ENCODE results near the gene GRIK3.

The GRIK3 gene

DNA sequence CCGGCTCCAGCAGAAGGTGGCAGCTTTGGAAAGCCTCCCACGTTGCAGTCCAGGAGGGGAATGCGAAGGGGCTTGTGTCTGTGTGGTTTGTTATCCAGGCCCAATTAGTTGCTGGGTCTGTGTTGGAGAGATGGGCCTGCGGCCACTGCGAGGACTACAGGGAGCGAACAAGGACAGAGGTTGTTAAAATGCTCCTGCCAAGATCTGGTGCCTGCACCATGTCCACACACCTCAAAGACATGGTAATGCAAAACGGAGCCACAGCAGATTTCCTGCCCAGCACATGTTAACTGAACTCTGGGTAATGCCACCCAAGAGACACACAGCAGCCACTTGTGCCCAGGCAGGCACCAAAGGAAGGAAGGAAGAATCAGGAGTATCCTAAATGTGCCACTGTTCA lies 18.6 kb downstream of the GRIK3 start:
- no peak overlapping the region for H3K4me3 ChIP-seq (ENCODE audit: low read length)
- no peak for TF ChIP-seq ZNF274 (IDR thresholded peaks at IDR 0.05; ENCODE audit: low read depth, low read length)

- H3K4me3 ChIP-seq (ENCODE audit: low read length), result no peak overlapping the region
- no peak for TF ChIP-seq ZNF274 (IDR thresholded peaks at IDR 0.05; ENCODE audit: low read depth, low read length)
These were observed 22.1 kb downstream of the GRIK3 start for GRCh38 chr1:37012226-37012625.

DNA sequence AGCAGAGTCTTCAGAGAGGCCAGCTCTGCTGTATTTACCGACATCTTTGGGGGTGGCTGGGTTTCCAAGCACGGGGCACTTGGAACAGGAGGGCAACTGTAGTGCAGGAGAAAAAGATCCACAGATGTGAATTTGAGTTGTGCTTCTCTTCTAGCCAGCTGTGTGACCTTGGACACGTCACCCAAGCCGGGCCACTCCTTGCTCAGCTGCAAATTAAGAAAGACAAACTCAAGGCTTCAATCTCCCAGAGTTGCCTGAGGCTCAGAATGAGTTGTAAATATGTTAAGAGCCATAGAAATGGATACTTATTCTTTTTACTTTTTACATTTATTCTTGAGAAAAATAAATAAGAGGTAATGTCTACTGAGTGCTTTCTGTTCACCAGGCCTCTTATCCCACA lies 24.3 kb downstream of the GRIK3 start:
- TF ChIP-seq ZNF274 (IDR thresholded peaks at IDR 0.05; ENCODE audit: low read depth, low read length), result no peak
- no peak overlapping the region for H3K4me3 ChIP-seq (ENCODE audit: low read length)

- TF ChIP-seq ZNF274 (IDR thresholded peaks at IDR 0.05; ENCODE audit: low read depth, low read length), result no peak
- H3K4me3 ChIP-seq (ENCODE audit: low read length), result no peak overlapping the region
These were observed 24.8 kb downstream of the GRIK3 start for GRCh38 chr1:37009521-37009920.

GRCh38 chr1:37006132-37006868 lies 28.0 kb downstream of the GRIK3 start:
- no peak overlapping the region for H3K4me3 ChIP-seq (ENCODE audit: low read length)
- no peak for TF ChIP-seq ZNF274 (IDR thresholded peaks at IDR 0.05; ENCODE audit: low read depth, low read length)

DNA sequence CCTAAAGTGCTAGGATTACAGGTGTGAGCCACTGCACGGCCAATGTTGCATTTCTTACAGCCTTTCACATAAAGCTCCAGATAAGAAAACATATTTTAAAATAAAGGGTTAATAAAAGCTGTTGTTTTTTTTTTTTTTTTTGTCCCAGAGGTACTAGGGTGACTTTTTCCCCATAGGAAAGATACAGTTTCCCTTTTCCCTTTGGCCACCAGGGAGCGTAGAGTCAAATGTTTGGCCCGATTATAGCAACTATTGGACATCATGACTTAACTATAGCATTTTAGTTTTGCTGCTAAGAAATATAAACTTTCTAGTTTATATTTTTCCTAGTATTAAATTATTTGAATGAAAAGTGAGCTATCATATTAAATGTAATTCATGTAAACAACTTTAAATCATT lies 31.4 kb downstream of the GRIK3 start:
- no peak for TF ChIP-seq ZNF274 (IDR thresholded peaks at IDR 0.05; ENCODE audit: low read depth, low read length)
- H3K4me3 ChIP-seq (ENCODE audit: low read length), result no peak overlapping the region

DNA sequence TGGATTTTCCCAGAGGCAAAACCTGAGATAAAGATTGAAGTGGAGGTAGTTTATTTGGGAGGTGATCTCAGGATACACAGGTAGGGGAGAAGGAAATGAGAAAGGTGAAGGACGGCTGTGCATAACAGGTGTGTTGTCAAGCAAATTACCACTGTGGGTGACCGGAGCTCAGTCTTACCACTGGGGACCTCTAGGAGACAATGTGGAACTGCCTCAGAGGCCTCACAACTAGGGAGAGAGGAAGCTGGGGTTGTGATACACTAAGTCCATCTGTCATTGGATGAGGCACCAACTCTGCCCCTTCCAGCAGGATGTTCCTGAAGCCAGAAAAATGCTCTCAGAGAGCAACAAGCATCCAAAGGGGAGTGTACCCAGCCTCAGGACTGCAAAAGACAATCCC lies 32.6 kb downstream of the GRIK3 start:
- no peak for TF ChIP-seq ZNF274 (IDR thresholded peaks at IDR 0.05; ENCODE audit: low read depth, low read length)
- H3K4me3 ChIP-seq (ENCODE audit: low read length), result no peak overlapping the region

DNA sequence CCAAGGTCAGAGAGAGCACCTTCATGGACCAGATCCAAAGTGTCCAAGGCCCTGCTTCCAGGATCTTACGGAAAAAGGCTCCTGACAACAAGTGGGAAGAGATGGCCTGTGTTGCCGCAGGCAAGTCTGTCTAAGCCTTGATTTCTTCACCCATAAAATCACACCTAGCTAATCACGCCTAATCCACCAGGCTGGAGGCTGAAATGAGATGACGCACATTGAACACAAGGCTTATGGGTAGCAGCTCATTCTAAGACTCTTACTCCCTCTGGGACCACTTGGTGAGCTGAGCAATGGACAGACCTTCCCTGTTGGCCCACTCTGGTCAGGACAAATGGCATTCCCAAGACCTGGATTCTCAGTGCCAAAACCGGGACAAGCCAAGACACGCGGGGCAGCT lies 38.2 kb downstream of the GRIK3 start:
- no peak overlapping the region for H3K4me3 ChIP-seq (ENCODE audit: low read length)
- no peak for TF ChIP-seq ZNF274 (IDR thresholded peaks at IDR 0.05; ENCODE audit: low read depth, low read length)

DNA sequence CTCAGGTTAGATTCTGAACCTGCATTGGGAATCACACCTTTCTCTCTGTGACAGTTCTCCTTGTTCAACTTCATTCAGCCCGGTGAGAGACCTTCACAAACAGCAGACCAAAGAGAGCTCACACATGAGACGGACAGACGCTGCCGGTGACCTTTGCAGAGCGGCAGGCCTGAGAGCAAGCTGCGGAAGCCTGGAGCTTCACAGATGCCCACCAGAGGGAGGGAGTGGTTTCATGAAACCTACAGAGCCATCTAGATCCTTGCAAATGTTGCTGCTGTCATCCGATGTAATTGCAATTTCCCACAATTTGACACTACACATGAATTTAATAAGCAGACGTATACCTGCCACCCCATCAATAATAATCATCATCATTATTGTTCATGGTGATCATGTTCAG lies 39.4 kb downstream of the GRIK3 start:
- TF ChIP-seq ZNF274 (IDR thresholded peaks at IDR 0.05; ENCODE audit: low read depth, low read length), result no peak
- H3K4me3 ChIP-seq (ENCODE audit: low read length), result no peak overlapping the region

DNA sequence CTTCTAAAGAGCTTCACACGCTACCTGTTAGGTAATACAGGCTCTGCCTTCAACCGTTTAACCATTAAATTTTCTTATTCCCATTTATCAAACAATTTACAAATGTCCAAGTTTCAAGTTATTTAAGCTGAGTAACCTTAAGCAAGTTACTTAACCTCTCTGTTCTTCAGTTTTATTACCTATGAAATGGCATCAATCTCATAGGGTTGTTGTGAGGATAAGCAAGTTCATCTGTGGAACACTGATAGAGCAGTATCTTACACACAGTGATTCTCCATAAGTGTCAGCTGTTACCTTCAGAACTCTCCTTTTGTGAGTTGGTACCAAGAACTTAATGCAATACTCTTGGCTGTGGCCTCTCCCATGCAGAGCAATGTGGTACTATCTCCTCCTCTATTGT lies 40.0 kb downstream of the GRIK3 start:
- H3K4me3 ChIP-seq (ENCODE audit: low read length), result no peak overlapping the region
- no peak for TF ChIP-seq ZNF274 (IDR thresholded peaks at IDR 0.05; ENCODE audit: low read depth, low read length)

DNA sequence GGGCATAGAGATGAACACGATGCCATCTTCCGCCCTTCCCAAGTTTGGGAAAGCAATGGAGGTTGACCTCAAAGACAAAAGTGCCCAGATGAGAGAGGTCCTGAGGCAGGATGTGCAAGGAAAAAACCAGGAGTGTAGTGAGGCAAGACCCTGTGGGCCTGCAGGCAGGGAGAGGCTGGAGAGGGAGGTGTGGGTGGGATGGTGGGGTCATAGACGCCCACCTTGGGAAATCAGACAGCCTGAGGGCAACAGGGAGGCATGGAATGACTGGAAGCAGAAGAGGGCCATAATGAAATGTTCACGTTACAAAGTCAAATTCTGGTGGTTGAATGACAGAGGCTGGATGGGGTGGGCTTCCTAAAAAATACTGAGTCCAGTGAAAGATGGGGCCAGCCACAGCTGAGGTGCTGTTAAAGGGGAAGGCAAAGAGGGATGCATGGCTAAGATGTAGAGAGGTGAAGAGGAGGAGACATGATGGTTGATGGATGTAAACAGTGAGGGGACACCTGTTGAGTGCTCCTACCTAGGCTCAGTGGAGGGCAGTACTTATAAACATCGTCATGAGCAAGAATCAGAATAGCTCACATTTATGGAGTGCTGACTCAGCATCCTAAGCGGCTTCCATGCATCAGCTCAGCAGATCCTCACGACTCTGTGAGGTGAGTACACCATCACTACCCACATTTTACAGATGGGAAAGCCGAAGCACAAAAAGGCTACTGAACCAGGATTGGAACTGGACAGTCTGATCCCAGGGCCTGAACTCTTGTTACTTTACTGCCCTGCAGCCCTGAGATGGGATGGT lies 42.0 kb downstream of the GRIK3 start:
- H3K4me3 ChIP-seq (ENCODE audit: low read length), result no peak overlapping the region
- TF ChIP-seq ZNF274 (IDR thresholded peaks at IDR 0.05; ENCODE audit: low read depth, low read length), result no peak

DNA sequence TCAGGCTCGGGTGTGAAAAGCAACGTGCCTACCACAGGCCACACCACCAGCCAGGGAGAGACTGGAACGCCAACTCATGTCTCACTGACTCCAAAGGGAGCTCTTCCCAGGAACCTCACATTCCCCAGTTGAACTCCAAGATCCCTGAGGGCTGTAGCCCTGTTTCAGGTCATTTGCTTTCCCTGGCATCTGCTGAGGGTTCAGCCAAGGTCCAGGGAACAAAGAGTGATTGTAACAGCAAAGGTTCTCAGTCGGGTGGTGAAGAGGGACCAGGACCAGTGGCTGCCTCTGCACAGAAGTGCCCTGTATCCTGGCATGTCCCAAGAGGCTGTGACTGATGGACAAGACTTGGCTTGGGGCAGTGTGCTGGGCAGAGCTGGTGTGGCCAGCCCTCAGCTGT lies 42.8 kb downstream of the GRIK3 start:
- no peak overlapping the region for H3K4me3 ChIP-seq (ENCODE audit: low read length)
- no peak for TF ChIP-seq ZNF274 (IDR thresholded peaks at IDR 0.05; ENCODE audit: low read depth, low read length)

DNA sequence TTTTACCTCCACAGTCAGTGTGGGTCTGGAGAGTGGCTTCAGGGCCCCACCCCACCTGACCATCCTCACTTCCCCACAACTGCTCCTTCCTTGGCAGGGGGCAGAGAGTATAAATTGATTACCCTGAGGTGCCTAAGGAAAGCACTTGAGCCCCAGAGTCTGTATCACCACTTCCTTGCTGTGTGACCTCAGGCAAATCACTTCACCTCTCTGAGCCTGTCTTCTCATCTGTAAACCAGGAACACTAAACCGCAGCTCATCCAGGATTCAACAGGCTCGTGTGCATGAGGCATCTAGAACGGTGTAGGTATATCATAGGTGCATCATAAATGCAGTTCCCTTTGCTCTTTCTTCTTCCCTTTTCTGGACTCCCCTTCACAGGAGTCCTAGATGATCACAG lies 43.4 kb downstream of the GRIK3 start:
- no peak overlapping the region for H3K4me3 ChIP-seq (ENCODE audit: low read length)
- TF ChIP-seq ZNF274 (IDR thresholded peaks at IDR 0.05; ENCODE audit: low read depth, low read length), result no peak

DNA sequence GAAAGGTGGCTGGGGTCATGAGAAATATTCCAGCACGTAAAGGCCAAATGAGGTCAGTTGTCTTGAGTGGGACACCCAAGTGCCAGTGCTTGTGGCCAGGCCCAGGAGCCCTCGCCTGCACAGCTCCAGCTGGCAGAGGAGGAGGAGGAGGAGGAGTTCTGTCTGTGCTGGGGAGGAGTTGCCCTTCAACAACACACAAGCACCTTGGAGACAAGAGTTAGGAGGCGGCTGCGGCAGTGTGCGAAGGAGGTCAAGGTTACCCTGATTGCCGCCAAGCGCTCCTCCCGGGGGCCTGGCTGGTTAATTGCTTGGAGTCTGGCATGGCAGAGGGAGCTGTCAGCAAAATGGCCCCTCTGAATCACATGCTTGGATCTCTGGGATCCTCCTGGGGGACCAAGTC lies 45.1 kb downstream of the GRIK3 start:
- TF ChIP-seq ZNF274 (IDR thresholded peaks at IDR 0.05; ENCODE audit: low read depth, low read length), result no peak
- no peak overlapping the region for H3K4me3 ChIP-seq (ENCODE audit: low read length)

DNA sequence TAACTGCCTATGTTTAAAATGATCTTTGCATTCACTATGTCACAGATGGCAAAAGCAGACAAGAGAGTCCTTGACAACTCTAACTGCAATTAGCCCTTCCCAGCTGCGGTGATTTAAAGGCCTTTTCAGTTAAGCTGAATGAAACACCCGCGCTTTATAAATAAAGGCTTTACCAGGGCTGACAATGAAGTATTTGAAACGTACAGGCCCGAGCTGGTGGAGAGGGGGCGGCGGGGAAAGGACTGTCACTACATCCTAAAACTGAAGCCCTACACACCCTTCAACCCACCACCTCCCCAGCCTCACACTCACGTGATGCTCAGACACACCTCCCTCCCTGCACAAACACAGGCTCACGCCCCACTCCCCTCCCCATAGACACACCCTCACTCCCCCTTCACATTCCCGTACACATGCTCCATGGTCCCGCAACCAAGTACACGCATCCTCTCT lies 45.5 kb downstream of the GRIK3 start:
- H3K4me3 ChIP-seq (ENCODE audit: low read length), result no peak overlapping the region

More for the DNA sequence above, 45.5 kb downstream of the GRIK3 start:
- no peak for TF ChIP-seq ZNF274 (IDR thresholded peaks at IDR 0.05; ENCODE audit: low read depth, low read length)

All from GM08714 (cell line).